CD4-positive, alpha-beta T cell treated with Interleukin-1 beta for 1 hour (primary cell): Measurements from ENCODE around the gene KLHL35.

ENCODE experiments used
- DNase-seq, 2 donors: peaks; one replicate each; pipeline ENCODE4 v3.0.0-alpha.2; 2020 to 2022

The KLHL35 gene

DNA sequence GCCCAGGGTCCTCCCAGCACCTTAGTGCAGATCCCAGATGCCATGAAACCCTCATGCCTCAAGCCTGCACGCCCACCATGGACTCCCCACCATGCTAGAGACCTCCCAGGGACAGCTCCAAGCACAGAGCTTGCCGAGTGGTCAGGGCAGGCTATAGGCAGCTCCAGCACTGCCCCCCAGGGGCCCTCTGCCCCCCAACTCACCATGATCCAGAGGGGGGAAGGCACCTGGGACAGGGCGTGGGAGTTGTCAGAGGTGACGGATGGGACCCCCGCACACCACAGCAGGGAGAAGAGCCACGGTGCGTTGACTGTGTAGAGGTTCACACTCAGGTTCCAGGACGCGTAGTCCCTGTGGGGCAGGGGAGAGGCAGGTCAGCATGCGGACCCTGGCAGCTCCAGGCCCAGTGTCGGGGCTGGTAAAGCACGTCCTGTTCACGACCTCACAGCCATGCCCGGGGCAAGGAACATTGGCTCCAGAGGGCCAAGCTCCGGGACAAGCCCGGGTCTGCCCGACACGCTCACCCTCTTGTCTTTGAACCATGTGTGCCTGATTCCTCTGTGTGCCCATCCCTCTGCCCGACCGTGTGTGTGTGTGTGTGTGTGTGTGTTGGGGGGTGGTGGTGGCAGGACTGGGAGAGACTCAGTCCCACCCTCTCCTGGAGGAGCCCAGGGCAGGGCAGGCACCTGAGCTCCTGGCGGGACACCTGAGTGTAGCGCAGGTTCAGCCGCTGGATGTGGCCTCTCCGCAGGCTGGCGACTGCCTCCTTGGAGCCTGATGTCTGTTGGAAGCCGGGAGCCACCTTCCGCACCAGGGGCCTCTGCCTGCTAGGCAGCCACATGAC is 8.2 kb upstream of the KLHL35 start:
- DNase-seq: no peak

DNA sequence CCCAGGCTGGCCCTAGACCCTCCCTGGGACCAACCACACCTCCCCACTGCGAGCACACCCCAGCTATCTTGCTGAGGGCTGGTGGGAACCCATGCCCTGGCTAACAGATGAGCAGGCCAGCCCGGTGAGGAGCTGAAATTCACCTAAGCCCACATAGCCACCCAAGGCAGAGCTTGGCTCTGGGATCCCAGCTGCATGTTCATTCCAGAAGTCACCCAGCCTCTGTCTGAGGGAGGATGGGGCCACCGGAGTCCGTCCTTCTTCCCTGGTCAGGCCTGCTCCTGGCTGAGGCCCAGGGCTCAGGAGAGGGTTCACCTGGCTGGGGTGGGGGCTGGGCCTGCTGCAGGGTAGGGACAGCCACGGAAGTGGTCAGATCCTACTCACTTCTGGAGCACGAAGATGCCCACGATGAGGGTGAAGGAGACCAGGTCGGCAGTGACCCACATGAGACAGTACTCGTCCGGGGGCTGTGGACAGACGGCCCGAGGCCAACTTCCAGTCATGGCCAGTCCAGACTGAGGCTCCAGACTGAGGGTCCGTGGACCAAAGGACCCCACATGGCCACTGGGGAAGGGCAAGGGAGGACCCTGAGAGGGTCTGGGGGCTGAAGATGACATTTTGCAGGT is 6.6 kb upstream of the KLHL35 start:
- DNase-seq: no peak

DNA sequence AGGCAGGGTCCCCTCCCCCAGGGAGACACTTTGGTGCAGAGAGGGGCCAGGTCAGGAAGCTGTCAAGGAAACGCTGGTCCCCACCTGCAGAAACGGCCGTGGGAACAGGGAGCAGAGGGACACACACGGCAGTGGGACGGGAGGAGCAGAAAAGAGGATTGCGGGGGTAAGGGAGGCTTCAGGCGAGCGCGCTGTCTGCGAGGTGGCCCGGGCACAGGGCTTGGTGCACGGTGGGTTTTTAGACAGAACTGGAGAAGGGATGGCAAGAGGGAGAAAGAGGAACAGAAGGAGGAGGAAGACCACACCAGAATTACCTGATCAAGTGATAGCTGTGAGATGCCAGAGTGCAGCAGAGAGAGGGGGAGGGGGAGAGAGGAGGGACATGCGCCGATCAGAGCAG is 6.0 kb upstream of the KLHL35 start:
- DNase-seq: no peak

DNA sequence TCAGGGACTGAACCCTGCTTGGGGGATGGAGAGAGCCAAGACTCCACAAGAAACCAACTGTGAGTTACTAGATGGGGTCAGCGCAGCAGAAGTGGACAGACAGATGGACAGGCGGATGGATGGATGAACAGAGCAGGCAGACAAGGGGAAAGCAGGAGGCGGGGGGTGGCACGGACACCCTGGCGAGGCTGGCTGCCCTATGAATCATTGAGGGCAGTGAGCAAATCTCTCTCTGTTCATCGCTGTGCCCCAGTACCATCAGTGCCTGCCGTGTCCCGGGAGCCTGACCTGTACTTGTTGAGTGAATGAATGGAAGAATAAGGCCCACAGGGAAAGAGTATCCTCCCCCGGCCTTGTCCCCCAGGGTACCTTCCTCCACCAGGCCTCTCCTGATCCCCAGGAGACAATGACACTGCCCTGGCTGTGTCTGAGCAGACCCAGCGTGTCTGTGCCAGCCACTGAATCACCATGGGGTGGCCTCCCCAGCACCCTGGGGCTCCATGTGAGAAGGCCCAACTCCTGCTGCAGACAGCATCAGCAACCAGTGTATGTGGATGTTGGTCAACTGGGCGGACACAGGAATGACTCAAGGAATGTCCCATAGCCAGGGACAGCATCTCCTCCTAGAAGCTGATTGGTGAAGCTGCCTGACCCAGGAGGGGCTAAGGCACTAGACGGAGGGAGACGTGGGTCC is 5.1 kb upstream of the KLHL35 start:
- no peak for DNase-seq

DNA sequence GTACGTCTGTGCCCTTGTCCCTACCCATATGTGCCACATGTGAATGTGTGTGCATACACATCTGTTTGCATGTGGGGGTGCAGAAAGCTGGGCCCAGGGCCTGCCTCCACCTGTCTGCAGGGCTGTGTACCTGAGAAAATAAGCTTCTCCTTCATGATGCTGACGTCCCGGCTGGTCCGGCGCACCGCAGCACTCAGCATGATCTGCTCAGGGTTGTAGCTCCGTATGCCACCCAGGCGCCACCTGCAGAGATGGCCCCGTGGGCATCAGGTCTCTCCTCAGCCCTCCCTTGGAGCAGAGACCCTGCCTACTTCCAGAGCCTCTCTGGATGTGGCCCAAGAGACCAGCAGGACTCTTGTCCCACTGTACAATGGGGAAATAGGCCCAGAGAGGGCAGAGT is 3.8 kb upstream of the KLHL35 start:
- no peak for DNase-seq

DNA sequence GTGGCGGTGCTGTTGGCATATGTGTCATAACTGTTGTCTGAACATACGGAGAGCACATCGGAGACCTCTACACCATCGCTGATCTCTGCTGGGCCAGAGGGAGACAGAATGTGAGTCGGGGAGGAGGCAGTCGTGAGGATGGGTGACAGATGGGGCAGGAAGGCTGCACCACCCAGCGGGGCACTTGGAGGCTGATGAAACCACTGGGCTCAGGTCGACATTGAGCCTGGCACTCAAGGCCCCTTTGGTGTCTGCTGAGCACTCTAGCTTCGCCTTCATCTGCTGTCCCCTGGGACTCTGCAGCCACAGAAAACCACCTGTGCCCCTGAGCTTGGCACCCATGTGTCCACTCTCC is 2.5 kb upstream of the KLHL35 start:
- DNase-seq: no peak

DNA sequence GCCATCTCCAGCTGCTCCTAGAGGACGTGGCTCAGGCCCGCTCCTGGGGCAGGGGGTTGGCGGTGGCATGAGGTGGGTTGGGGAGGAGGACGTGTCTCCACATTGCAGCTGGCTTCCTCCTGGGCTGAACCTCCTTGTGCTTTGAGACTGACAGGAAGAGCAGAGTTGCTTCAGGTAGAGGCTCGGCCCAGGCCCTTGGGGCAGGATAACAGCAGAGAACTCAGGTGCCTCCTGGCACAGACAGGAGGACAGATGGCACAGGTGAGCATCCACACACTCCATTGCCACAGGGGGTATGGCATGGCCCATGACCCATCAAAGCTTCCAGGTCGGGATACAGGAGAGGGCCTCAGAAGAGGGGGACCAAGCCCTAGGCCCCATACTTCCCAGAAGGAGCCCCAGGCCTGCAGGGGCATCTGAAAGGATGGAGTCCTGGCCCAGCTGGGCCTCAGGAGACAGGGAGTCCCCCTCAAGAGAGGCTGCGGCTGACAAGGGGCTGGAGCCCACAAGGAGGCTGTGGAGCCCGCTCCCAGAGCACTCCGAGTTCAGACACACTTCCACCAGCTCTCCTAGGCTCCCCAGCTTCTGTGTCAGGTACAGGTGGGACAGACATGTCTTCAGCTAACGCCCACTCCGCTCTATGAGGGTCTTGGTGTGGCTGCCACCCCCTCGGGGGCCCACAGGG is 2.0 kb upstream of the KLHL35 start:
- DNase-seq: no peak

DNA sequence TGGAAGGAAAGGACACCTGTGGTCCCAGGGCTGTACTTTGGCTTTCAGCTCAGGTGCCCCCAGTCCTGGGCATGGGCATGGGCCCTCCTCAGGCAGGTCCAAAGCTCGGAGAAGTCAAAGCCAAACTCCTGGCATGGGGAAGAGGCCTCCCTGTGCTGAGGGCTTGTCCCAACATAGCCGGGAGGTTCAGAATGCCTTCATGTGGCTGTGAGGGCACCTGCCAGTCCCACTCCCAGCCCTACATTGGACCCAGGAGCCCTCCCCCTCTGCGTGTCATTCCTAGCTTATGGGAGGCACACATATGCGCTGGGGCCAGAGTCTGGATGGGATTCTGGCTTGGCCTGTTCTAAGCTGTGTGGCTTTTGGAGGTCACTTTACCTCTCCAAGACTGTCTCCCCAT is 1.0 kb upstream of the KLHL35 start:
- no peak for DNase-seq

DNA sequence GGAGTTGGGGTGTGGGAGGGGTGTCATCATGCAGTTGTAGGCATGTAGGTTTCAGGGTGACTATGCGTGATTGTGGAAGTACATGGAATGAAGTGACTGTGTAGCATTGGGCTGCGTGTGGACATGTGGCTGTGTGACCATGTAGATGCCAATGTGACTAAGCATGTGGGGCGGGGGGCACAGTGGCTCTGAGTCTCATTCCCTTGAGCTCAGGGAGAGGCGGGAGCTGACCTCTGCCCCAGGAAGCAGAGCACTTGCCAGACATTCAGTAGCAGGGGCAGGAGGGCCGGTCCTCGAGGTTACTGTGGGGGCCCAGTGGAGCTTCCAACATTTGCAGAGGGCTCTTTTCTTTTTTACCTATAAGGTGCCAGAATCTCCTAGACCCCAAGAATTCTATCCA is 440 bp upstream of the KLHL35 start:
- no peak for DNase-seq

DNA sequence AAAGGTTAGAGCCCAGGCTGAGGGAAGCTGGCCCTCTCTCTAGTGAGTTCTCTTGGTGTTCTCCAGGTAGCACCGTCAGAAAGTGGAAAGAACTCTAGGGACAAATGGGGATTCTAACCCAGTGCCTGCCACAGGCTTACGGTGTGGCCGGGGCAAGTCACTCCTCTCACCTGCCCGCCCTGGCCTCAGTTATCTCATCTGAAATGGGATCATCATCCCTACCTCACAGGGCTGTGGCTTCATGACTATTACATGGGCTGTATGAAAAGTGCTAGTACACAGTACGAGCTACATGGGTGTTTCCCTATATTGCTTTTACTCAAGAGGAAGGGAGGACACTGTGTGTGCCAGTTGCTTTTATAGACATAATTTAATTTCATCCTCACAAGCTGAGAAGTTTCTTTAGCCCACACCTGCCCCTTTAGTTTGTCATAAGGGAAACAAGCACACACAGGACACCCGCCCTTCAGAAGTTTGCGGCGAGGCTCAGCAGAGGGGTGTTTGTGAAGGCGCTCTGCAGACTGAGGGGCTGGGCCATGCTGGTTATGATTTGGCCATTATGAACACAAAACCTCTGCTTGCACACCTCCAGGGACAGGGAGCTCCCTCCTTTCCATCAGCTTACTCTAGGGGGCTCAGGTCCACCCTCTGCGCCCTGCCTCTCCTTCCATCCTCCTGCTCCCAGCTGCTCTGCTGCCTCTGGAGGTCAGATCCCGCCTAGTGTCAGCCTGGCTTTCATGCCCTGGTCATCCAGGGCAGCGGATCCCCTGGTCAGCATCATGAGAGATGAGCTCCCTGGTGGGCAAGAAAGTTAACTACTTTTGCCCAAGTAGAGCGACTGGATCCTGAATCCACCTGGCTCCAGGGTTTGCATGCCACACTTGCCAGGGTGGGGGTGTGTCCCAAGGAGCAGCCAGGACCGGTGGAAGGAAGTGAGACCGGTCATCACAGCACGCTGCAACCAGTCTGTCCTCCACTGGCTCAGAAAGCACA is 1.2 kb downstream of the KLHL35 start:
- DNase-seq: no peak

DNA sequence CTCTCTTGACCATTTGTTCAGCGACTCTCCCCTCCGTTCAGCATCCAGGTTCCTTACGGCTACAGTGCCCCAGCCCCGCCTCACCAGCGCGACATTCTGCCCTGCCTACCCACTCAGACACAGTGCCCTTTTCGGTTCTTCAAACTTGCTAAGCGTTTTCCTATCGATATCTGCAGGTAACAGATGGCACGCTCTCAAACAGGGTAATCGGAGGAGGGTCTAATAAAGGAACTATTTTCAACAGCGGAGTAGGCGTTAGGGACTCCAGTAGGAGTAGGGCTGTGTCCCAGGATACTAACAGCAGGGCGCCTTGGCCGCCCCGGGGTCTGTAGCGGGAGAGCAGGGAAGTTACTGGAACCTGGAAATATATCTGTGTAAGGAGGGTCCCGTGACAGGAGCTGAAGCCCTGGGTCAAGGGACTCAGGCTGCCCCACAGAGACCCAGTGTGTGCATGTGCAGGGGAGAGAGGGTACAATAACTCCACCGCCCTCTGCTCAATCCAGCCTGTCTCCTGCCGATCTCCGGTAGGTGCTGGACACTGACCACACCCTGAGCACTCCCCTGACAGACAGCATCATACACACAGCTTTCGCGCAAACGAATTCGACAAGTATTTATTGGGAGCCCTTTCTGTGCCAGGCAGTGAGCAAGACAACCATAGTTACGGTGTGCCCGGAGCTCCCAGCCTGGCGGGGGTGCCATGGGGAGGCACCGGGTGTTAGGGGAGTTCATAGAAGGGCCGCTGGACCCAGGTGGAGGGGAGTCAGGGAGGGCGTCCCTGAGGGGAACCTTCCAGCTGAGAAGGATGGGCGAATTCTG is 2.1 kb downstream of the KLHL35 start:
- no peak for DNase-seq

DNA sequence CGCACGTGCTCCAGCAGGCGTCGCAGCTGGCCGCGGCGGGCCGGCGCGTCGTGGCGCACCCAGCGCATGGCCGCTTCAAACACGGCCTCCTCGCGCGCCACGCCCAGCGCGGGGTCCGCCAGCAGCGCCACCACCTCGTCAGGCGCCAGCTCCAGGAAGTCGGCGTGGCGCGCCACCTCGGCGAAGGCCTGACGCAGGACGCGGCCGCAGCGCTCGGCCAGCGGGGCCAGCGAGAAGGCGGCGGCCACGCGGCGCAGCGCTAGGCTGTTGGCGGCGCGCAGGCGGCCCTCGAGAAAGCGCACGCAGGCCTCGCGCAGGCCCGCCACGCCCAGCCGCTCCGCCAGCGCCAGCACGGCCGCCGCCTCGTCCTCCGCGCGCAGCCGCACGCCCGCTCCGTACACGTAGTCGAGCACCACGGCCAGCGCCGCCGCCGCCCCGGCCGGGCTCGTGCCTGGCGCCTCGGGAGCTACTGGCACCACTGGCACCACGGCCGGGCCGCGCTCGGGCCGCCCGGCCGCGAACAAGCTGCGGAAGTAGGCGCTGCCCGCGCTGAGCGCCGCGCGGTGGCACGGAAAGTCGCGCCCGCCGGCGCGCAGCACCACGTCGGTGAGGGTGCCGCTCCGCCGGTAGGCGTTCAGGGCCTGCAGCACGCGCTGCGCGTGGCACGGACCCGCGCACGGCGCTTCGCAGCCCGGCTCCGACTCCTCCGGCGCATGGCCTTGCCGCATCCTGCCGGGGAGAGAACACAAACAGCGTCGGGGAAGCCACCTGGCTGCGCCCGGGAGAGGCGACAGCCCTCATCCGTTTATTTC is 2.9 kb downstream of the KLHL35 start:
- peak; percentile 58 to 67 for DNase-seq

DNA sequence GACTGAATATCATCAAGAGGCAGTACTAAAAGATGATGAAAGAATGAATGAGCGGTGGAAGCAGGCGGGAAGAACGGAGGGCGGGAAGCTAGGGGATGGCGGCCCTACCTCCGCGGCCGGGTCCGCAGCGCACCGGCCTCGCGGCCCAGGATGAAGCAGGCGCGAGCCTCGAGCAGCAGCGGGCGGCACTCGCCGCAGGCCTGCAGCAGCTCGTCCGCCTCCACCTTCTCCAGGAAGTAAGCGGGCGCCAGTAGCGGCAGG is 3.4 kb downstream of the KLHL35 start:
- no peak for DNase-seq

DNA sequence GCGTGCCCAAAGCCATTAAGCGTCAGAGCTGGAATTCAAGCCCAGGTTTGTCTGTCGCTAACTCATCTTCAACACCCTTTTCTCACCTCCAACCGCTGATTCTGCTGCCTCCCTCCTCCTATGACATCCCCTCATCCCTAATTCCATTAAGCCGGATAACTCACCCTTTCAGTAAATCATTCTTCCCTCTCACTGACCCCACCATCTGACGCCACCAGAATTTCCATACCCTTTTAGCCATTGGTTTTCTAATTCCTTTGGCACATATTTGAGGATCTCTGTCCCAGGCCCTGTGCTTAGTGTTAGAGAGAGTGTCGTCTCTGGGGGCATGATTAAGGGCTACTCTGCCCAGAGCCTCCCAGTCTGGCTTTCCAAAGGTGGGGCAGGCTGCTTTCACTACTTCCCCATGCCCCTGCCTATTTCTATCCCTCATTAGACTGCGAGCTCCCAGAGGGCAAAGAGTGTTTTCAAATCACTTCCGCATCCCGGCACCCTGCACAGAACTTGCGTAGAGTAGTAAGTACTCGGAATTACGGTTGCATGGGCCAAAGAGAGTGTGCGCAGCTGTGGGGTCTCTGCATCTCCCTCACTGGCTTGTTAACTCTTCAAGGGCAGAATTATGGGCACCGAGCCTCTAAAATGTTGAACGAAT is 3.9 kb downstream of the KLHL35 start:
- no peak for DNase-seq

DNA sequence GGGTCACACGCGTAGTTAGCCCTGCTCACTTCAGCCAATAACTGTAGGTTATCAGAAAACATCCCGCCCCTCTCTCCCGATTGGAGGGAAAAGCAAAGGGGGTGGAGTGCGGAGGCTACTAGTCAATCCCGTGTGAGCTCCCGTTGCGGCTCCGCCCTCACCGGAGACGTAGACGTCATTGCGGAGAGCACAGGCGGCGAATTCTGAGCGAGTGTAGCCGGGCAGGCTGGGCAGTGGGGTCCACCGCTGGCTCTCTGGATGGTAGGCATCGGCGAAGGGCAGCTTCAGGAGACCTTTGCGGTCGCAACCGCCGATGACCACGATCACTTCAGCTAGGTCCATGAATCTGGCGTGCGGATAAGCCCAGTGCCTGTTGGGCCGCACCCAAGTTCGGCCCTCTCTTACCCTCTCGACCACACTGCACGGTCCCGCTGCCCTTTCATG is 4.7 kb downstream of the KLHL35 start:
- DNase-seq: peak; percentile 78 to 81

DNA sequence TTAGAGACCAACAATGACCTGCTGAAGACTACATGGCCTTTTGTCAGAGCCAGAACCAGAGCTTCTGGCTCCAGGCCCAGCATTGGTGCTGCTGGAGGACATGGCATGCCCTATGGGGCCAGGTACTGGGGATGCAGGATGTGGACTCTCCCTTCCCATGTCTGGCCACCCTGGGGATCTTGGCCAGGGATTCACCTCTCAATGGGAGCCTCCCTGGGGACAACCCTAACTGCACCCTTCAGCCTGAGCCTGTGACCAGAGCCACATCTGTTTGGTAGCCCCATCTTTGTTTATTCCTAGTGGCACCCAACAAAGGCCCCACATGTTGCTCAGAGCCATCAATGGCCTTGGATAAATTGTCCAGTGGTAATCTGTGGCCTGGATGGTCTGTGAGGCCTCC is 5.8 kb downstream of the KLHL35 start:
- DNase-seq: no peak

DNA sequence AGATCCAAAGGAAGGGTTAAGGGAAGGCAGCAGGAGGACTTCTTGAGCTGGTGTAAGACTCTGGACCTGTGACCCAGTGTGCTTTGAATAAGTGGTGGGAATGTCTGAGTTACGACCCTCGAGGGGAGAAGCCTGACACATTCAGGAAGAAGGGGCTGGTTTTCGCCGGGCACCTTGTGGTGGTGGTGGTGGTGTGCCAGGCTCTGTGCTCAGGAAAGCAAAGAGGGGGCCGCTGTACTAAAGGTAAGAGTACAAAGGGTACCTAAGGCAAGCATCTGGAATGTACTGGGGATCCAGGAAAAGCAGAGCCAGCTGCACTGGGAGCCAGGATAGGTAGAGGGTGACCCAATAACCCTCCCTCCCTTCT is 6.3 kb downstream of the KLHL35 start:
- no peak for DNase-seq

DNA sequence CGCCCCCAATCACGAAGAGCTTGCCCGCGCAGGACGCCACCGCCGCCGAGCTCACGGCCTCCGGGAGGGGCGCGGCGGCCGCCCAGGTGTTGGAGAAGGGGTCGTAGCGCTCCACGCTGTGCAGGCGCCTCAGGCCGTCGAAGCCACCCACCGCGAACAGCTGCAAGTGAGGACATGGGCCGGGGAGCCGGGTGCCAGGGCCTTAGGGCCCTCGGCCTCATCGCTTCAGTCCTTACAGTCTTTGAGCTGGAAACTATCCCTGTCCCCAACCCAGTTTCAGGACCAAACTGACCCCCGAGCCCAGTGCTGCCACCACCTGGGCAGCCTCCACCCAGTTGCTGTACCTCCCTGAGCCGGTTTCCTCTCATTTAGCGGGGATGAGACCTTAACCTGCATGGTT is 7.6 kb downstream of the KLHL35 start:
- DNase-seq: no peak

DNA sequence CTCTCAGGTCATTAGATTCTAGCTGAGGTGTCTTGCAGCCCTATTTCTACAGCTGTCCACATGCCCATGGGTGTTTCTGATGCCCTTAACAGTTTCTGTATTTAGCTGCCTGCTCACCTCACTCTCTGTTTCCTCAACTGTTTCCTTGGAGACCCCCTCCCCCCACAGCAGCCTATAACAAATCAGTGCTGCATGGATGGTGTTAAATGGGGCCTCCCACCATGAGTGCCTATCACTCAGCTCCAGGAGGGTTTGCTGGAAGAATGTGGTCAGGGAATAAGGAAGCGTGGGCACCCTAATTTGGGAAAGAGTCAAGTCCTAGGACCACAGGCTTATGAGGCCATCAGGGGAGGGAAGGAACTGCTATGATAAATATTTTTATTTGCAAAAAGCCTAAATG is 8.6 kb downstream of the KLHL35 start:
- no peak for DNase-seq

DNA sequence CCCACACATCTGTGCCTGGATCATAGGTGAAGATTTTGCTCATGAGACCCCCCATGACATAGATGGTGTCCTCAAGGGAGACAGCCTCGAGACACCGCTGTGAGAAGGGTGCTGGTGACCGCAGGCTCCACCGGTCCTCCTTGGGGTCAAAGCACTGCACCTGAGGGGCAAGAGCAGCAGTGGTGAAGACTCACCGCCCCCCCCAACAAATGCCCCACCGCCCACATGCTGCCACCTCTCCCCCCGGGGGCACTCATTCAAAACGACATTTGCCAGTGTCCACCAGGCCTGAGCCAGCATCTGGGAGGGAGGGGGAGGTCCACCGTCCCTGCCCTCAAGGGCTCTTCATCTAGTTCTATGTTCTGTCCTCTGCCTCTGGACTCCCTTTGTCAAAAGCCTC is 9.3 kb downstream of the KLHL35 start:
- DNase-seq: no peak
